Stimulated activated naive B cell treated with anti-CD40 and anti-IgM and Interleukin-4, amounts not matched to agents 10 μg/mL and 1 μg/mL and 100 μg/mL, for 72 hours (primary cell): ENCODE results near the gene RETN.

ENCODE experiments used
- ATAC-seq, 2 donors: fragments of 150-1000 bp; cut with Tn5 transposase; replicated peaks; 2 replicates each; pipeline ENCODE4 v1.10.0; 2021; ENCODE audit warnings: moderate library complexity in 1 of 2
- DNase-seq: peaks from one replicate; pipeline ENCODE4 v3.0.0; 2021
- H3K27ac Mint-ChIP-seq: one replicate; pipeline ENCODE4 v1.8.0; 2022; ENCODE audit warnings: mild to moderate bottlenecking, mixed read lengths
- H3K27me3 Mint-ChIP-seq, 2 donors: one replicate each; pipeline ENCODE4 v1.8.0; 2022; ENCODE audit warnings: mixed read lengths in 2 of 2
- H3K36me3 Mint-ChIP-seq, 2 donors: one replicate each; pipeline ENCODE4 v1.8.0; 2022; ENCODE audit warnings: mixed read lengths in 2 of 2, mild to moderate bottlenecking in 1 of 2
- H3K4me1 Mint-ChIP-seq, 2 donors: one replicate each; pipeline ENCODE4 v1.8.0; 2022; ENCODE audit warnings: mixed read lengths in 2 of 2, mild to moderate bottlenecking in 1 of 2
- H3K4me3 Mint-ChIP-seq, 2 donors: one replicate each; pipeline ENCODE4 v1.8.0; 2022; ENCODE audit warnings: mild to moderate bottlenecking in 2 of 2, mixed read lengths in 2 of 2, moderate library complexity in 1 of 2
- H3K9me3 Mint-ChIP-seq, 2 donors: one replicate each; pipeline ENCODE4 v1.8.0; 2022; ENCODE audit warnings: mixed read lengths in 2 of 2, mild to moderate bottlenecking in 1 of 2

The RETN gene

DNA sequence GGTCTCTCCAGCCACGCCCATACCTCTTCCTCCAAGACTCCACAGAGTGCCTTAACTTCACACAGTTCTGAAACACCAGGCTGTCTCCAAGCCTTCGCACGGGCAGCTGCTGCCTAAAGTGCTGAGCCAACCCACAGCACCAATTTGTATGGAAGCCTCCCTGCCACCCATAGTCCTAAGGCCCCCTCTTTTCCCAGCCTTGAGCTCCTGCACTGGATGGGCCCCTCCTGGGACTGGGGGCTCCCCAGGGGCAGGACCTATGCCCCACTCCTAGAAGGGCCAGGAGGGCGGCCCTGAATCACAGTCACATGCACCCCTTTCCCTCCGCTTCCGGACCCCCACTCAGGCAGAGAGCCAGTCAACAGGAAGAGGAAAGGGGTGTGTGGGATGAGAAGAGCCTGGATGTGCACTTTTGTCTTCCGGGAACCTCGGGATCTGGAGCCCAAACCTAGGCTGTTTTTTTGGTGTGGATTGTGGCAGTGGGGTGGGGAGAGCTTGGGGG is 38.2 kb downstream of the RETN start:
- H3K4me1 Mint-ChIP-seq, result peaks cover 68 to 94% of the 10 kb centered on the region in 2 donors
- H3K4me3 Mint-ChIP-seq, result peak overlapping the region; percentile 42 to 60
- ATAC-seq (no peak), DNase-seq (no peak)
- H3K36me3 Mint-ChIP-seq, result peaks cover 20 to 41% of the 10 kb centered on the region in 2 donors
- no peaks in the 10 kb centered on the region for H3K27me3 Mint-ChIP-seq
- H3K27ac Mint-ChIP-seq, result peak overlapping the region; percentile 99
- peaks cover 10 to 14% of the 10 kb centered on the region in 2 donors for H3K9me3 Mint-ChIP-seq

- Mint-ChIP-seq H3K27ac (peak overlapping the region; percentile 99), H3K27me3 (no peaks in the 10 kb centered on the region), H3K4me1 (peaks cover 52 to 83% of the 10 kb centered on the region in 2 donors), H3K4me3 (peak overlapping the region; percentile 3 to 14), H3K36me3 (peaks cover 12 to 25% of the 10 kb centered on the region in 2 donors), H3K9me3 (peaks cover 7 to 12% of the 10 kb centered on the region in 2 donors)
- DNase-seq, result peak; percentile 70
- ATAC-seq, result peak; percentile 29 to 30
Observed at GRCh38 chr19:7709932-7710460, 41.1 kb downstream of the RETN start.

DNA sequence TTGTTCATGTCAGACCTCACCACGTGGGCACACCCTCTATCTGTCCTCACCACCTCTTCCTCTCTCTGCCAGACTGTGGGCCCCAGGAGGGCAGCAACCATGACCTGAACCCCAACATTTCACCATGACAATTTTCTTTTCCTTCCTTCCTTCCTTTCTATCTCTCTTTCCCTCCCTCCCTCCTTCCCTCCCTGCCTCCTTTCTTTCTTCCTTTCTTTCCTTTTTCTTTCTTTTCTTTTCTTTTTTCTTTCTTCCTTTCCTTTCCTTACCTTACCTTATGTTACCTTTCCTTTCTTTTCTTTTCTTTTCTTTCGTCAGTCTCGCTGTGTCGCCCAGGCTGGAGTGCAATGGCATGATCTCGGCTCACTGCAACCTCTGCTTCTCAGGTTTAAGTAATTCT is 41.8 kb downstream of the RETN start:
- ATAC-seq (peak in 1 of 2 donors; percentile 1), DNase-seq (no peak)
- Mint-ChIP-seq H3K36me3 (peaks cover 12 to 24% of the 10 kb centered on the region in 2 donors), H3K9me3 (peaks cover 7 to 12% of the 10 kb centered on the region in 2 donors), H3K27me3 (no peaks in the 10 kb centered on the region), H3K4me1 (peaks cover 52 to 83% of the 10 kb centered on the region in 2 donors), H3K27ac (peak overlapping the region; percentile 99), H3K4me3 (peak overlapping the region; percentile 3 to 14)

GRCh38 chr19:7715671-7716070 is 46.8 kb downstream of the RETN start:
- H3K4me1 Mint-ChIP-seq, result peaks cover 37 to 76% of the 10 kb centered on the region in 2 donors
- no peak for DNase-seq
- H3K27me3 Mint-ChIP-seq, result no peaks in the 10 kb centered on the region
- no peak for ATAC-seq
- H3K4me3 Mint-ChIP-seq, result peak overlapping the region; percentile 13 to 64
- peak overlapping the region; percentile 85 for H3K27ac Mint-ChIP-seq
- peaks cover 7 to 19% of the 10 kb centered on the region in 2 donors for H3K36me3 Mint-ChIP-seq
- H3K9me3 Mint-ChIP-seq, result peaks cover 2 to 8% of the 10 kb centered on the region in 2 donors

DNA sequence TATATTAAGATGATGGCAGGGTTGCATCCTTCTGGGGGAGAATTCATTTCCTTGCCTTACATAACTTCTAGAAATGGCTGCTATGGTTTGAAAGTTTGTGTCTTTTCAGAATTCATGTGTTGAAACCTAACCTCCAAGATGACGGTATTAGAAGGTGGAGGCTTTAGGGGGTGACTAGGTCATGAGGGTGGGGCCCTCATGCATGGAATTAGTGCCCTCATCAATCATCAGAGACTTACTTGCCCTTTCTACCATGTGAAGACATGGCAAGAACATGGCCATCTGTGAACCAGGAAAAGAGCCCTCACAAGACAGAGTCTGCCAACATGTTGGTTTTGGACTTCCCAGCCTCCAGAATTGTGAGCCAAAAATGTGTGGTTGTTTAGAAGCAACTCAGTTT is 47.9 kb downstream of the RETN start:
- Mint-ChIP-seq H3K9me3 (peaks cover 0 to 6% of the 10 kb centered on the region in 2 donors), H3K27me3 (no peaks in the 10 kb centered on the region), H3K4me1 (peaks cover 35 to 74% of the 10 kb centered on the region in 2 donors), H3K27ac (no peak overlapping the region), H3K36me3 (peaks cover 6 to 17% of the 10 kb centered on the region in 2 donors), H3K4me3 (no peak overlapping the region)
- ATAC-seq (no peak), DNase-seq (no peak)

- H3K9me3 Mint-ChIP-seq, result peaks cover 0 to 6% of the 10 kb centered on the region in 2 donors
- ATAC-seq (peak; percentile 52 to 61), DNase-seq (no peak)
- no peaks in the 10 kb centered on the region for H3K27me3 Mint-ChIP-seq
- peak overlapping the region; percentile 62 to 63 for H3K4me3 Mint-ChIP-seq
- H3K36me3 Mint-ChIP-seq, result peaks cover 12 to 22% of the 10 kb centered on the region in 2 donors
- H3K4me1 Mint-ChIP-seq, result peaks cover 45 to 88% of the 10 kb centered on the region in 2 donors
- peak overlapping the region; percentile 96 for H3K27ac Mint-ChIP-seq
Observed at GRCh38 chr19:7718668-7719067, 49.8 kb downstream of the RETN start.
